ENCODE measurements around the gene RALGPS1.

DNA sequence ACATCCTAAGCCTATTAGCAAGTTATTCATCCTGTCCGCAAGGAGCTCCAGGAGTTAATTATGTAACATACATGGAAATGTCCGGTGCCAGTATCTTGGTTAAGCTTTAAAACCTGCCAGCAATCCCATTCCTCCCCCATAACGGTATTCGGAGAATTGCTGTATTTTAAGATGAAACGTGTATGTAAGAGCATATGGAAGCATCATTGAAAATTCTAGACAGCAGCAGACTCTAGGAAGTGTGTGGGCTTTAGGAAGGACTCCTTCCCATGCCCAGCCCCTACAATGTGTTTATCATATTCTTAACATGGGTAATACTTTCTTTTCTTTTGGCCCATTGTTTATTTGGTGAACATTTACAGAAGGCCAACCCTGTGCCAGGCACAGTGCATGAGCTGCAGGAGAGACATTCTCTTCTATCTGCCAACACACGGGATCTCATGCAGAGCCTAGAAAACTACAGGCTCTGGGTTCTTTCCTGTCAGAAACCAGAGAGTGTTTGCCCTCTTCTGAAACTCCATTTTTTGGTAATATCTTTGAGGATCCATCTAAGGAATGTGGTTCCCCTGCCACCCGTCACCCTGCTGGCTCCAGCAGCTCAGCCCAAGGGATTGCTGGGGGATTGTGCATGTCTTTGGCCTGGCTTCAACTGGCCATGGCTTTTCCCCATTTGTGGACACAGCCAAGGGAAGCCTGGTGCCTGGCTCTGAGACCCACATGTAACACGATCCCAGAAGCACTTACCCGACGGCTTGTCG lies 192.8 kb downstream of the RALGPS1 start:
- TF ChIP-seq, protein P1, sequence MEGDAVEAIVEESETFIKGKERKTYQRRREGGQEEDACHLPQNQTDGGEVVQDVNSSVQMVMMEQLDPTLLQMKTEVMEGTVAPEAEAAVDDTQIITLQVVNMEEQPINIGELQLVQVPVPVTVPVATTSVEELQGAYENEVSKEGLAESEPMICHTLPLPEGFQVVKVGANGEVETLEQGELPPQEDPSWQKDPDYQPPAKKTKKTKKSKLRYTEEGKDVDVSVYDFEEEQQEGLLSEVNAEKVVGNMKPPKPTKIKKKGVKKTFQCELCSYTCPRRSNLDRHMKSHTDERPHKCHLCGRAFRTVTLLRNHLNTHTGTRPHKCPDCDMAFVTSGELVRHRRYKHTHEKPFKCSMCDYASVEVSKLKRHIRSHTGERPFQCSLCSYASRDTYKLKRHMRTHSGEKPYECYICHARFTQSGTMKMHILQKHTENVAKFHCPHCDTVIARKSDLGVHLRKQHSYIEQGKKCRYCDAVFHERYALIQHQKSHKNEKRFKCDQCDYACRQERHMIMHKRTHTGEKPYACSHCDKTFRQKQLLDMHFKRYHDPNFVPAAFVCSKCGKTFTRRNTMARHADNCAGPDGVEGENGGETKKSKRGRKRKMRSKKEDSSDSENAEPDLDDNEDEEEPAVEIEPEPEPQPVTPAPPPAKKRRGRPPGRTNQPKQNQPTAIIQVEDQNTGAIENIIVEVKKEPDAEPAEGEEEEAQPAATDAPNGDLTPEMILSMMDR (conservative IDR thresholded peaks at IDR 0.05; ENCODE audit: low read length): no peak
- no peak for TF ChIP-seq EZH2phosphoT487 (IDR thresholded peaks at IDR 0.05; ENCODE audit: borderline replicate concordance, low read depth, low read length)

Data from OCI-LY7 (cell line).